ENCODE data around the gene THAP11. TPM values are rescaled to one million over a fixed set of nuclear protein-coding genes. Genes with fewer than 3 reads are reported as not detected.

THAP11 gene
- total RNA-seq, 3 donors from 2014 or later (not counting 1 experiment from before 2014, with no cell fraction given) = 25.5 to 35.8 (median 30.3) TPM

GRCh38 chr16:67858500-67858899, 16.4 kb downstream of the THAP11 start:
- TF ChIP-seq, protein P1, sequence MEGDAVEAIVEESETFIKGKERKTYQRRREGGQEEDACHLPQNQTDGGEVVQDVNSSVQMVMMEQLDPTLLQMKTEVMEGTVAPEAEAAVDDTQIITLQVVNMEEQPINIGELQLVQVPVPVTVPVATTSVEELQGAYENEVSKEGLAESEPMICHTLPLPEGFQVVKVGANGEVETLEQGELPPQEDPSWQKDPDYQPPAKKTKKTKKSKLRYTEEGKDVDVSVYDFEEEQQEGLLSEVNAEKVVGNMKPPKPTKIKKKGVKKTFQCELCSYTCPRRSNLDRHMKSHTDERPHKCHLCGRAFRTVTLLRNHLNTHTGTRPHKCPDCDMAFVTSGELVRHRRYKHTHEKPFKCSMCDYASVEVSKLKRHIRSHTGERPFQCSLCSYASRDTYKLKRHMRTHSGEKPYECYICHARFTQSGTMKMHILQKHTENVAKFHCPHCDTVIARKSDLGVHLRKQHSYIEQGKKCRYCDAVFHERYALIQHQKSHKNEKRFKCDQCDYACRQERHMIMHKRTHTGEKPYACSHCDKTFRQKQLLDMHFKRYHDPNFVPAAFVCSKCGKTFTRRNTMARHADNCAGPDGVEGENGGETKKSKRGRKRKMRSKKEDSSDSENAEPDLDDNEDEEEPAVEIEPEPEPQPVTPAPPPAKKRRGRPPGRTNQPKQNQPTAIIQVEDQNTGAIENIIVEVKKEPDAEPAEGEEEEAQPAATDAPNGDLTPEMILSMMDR (IDR thresholded peaks at IDR 0.05) = no peak
- ATAC-seq (peak; percentile 37 to 76 (median 58)), DNase-seq (peak in 1 of 2 donors; percentile 37)
- Mint-ChIP-seq H3K27ac (peak overlapping the region; percentile 79 to 85), H3K27me3 (ENCODE audit: low read depth in 2 of 2) (no peaks in the 10 kb centered on the region), H3K4me3 (no peak overlapping the region), H3K36me3 (no peaks in the 10 kb centered on the region), H3K9me3 (no peaks in the 10 kb centered on the region), H3K4me1 (peaks cover 37 to 42% of the 10 kb centered on the region in 2 donors)
- no peaks in the 10 kb centered on the region for H3K9me3 ChIP-seq (ENCODE audit: control insufficient read depth, insufficient read depth, low read length)
- intact Hi-C loops (cut with micrococcal nuclease) = no loop called here
- no peaks in the 10 kb centered on the region for H3K27me3 ChIP-seq (ENCODE audit: control insufficient read depth, insufficient read depth, low read length)
- H3K36me3 ChIP-seq (ENCODE audit: control insufficient read depth, insufficient read depth, low read length) = peaks cover 2% of the 10 kb centered on the region
- H3K27ac ChIP-seq (ENCODE audit: low read length) = peak overlapping the region; percentile 44
- no peak overlapping the region for H3K4me3 ChIP-seq (ENCODE audit: low read length)
- 64% methylated on average over 4 of the region's 4 CpGs for WGBS (ENCODE audit: insufficient coverage)
- peaks cover 22% of the 10 kb centered on the region for H3K4me1 ChIP-seq (ENCODE audit: control insufficient read depth, insufficient read depth, low read length)

DNA sequence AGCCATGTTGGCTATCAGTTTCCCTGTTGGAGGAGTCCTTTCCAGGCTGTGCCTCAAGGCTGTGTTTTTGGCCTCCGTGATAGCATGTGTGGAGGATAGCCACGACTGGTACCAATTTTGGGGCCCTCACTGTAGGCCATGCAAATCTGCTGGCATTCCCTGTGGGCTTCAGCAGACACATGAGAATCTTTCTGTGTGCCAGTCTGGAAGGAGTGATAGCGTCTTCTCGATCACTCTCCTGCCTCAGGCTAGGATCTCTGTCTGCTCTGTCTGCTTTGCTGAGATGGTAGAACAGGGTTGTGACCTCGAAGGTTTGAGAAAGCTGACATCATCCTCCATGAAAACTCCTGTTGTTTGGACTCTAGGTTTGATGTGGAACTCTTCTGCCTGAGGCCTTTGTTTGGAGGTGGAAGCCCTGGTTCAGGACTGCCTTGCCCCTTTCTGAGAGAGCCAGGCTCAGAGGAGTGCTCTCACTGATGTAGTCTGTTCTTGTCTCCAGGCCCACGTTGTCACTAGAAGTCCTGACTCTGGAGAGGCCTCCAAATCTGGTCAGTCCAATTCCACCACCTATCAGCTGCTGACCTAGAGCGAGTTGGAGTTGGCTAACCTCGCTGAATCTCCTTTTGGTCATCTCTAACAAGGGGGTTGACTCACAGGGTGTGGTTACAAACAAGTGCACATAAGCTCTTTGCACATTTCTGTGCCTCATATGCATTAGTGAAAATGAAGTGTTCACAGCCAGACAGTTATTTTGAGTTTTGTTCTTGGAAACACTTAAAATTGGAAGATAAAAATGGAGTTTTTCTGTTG, 18.7 kb downstream of the THAP11 start:
- intact Hi-C loops (cut with micrococcal nuclease) = no loop called here
- Mint-ChIP-seq H3K36me3 (no peaks in the 10 kb centered on the region), H3K4me1 (peaks cover 31 to 36% of the 10 kb centered on the region in 2 donors)

DNA sequence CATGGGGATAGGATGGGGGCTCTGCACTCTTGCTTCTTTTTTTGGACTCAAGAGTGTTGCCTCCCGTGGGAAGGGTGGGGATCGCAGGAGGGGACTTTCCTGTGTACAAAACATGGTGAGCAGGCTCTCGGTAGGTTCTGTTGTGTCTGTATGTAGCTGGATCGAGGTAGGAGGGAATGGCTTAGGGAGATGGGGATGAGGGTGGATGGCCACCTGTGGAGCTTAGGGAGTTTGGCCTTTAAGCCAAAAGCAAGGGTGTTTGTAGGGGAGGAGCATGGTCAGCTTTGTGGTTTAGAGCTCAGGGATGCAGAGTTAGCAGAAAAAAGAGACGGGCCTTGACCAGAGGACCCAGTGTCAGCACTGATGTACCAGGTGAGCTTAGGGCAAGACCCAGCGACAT, 19.8 kb downstream of the THAP11 start:
- Mint-ChIP-seq H3K4me1 (peaks cover 29 to 34% of the 10 kb centered on the region in 2 donors), H3K36me3 (no peaks in the 10 kb centered on the region), H3K9me3 (no peaks in the 10 kb centered on the region), H3K27me3 (ENCODE audit: low read depth in 2 of 2) (no peaks in the 10 kb centered on the region), H3K4me3 (no peak overlapping the region), H3K27ac (peak overlapping the region; percentile 15 to 65)
- Histone ChIP-seq H3K27me3 (ENCODE audit: control insufficient read depth, insufficient read depth, low read length) (no peaks in the 10 kb centered on the region), H3K4me3 (ENCODE audit: low read length) (no peak overlapping the region), H3K27ac (ENCODE audit: low read length) (no peak overlapping the region), H3K9me3 (ENCODE audit: control insufficient read depth, insufficient read depth, low read length) (no peaks in the 10 kb centered on the region), H3K4me1 (ENCODE audit: control insufficient read depth, insufficient read depth, low read length) (peaks cover 22% of the 10 kb centered on the region), H3K36me3 (ENCODE audit: control insufficient read depth, insufficient read depth, low read length) (peaks cover 2% of the 10 kb centered on the region)
- intact Hi-C loops (cut with micrococcal nuclease) = no loop called here
- DNase-seq (no peak), ATAC-seq (no peak)
- TF ChIP-seq, protein P1 (IDR thresholded peaks at IDR 0.05) = no peak
- whole genome bisulfite sequencing (ENCODE audit: insufficient coverage) = 92% methylated on average over 6 of the region's 6 CpGs

More for the DNA sequence above, 18.7 kb downstream of the THAP11 start:
- TF ChIP-seq, protein P1 (IDR thresholded peaks at IDR 0.05) = no peak
- WGBS (ENCODE audit: insufficient coverage) = 95% methylated on average over 8 of the region's 8 CpGs
- H3K9me3 ChIP-seq (ENCODE audit: control insufficient read depth, insufficient read depth, low read length) = no peaks in the 10 kb centered on the region
- Mint-ChIP-seq H3K27ac (peak overlapping the region in 1 of 2 donors; percentile 65), H3K9me3 (no peaks in the 10 kb centered on the region), H3K4me3 (no peak overlapping the region), H3K27me3 (ENCODE audit: low read depth in 2 of 2) (no peaks in the 10 kb centered on the region)
- H3K27ac ChIP-seq (ENCODE audit: low read length) = no peak overlapping the region
- no peaks in the 10 kb centered on the region for H3K27me3 ChIP-seq (ENCODE audit: control insufficient read depth, insufficient read depth, low read length)
- H3K4me1 ChIP-seq (ENCODE audit: control insufficient read depth, insufficient read depth, low read length) = peaks cover 22% of the 10 kb centered on the region
- ATAC-seq = no peak
- H3K4me3 ChIP-seq (ENCODE audit: low read length) = no peak overlapping the region
- no peak for DNase-seq
- peaks cover 2% of the 10 kb centered on the region for H3K36me3 ChIP-seq (ENCODE audit: control insufficient read depth, insufficient read depth, low read length)

Measured in natural killer cell (primary cell).